AG09309 (cell line): Measurements from ENCODE around the gene EIPR1.

Experiments
- DNase-seq: peaks from one replicate; pipeline ENCODE4 v3.0.0-alpha.2; 2010; ENCODE audit warnings: low read depth
- H3K4me3 ChIP-seq: 2 replicates; pipeline ENCODE4 v1.5.1; 2011; ENCODE audit warnings: mild to moderate bottlenecking, low read depth, low read length, moderate library complexity; ENCODE audit not compliant: control insufficient read depth
- CTCF ChIP-seq: IDR thresholded peaks from 2 replicates; pipeline ENCODE4 v1.5.1; 2011; ENCODE audit warnings: mild to moderate bottlenecking, low read depth, low read length, inconsistent platforms; ENCODE audit not compliant: insufficient read depth, control insufficient read depth; ENCODE audit errors: missing control alignments

The EIPR1 gene

DNA sequence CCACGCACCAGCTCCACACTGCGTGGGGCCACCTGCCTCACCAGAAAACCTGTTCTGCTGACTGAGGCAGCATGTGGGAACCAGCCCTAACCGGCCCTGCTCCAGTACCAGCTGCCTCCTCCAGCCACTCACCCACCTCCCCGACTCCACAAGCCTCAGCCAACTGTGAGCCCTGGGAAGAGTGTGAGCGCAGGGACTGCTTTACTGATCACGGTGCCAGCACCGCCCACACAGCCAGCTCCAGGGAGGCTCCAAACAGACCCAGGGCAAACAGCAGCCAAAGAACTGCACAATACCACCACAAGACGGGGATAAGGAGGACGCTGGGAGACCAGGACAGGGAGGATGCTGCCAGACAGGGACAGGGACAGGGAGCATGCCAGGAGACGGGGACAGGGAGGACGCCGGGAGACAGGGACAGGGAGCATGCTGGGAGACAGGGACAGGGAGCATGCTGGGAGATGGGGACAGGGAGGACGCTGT lies 28.4 kb downstream of the EIPR1 start:
- no peak overlapping the region for H3K4me3 ChIP-seq
- TF ChIP-seq CTCF, result no peak
- no peak for DNase-seq

- no peak overlapping the region for H3K4me3 ChIP-seq
- no peak for DNase-seq
- no peak for TF ChIP-seq CTCF
Observed at GRCh38 chr2:3348767-3349166, 28.9 kb downstream of the EIPR1 start.

DNA sequence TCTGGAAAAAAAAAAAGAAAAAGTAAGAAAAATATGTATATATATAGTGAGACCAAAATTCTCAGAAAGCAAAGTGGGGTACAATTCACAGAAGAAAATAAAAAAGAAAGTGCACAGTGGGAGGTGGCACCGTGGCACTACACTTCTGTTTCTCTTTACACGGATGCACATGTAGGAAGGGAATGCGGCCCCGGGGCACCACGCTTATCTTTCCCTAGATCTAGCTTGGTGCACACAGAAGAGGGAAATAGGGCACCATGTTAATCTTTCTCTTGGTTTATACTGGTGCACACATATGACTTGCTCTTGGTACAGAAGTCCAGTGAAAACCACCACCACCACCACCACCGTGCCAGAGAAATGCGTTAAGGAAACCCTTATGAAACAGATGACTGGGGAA lies 32.0 kb downstream of the EIPR1 start:
- H3K4me3 ChIP-seq, result no peak overlapping the region
- no peak for DNase-seq

DNA sequence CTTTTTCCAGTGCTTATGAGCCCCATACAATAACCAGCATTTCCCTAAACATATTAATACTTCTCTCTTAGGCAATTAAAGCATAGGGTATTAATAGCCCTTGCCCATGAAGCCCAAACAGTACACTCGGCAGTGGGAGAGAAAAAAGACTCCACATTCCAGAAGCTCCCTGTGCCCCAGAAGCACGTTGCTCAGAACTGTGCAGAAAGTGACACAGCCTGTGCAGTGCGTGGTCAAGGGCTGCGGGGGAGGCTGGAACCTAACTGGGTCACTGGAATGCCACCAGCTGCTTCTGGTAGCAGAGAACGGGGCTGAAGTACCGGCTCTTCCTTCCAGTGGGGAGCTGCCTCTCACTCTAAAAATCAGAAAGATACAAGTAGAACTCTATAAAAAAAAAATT lies 32.7 kb downstream of the EIPR1 start:
- no peak for DNase-seq
- no peak for TF ChIP-seq CTCF
- H3K4me3 ChIP-seq, result no peak overlapping the region

More for the DNA sequence above, 32.0 kb downstream of the EIPR1 start:
- no peak for TF ChIP-seq CTCF

GRCh38 chr2:3343012-3343411 lies 34.6 kb downstream of the EIPR1 start:
- no peak for TF ChIP-seq CTCF

DNA sequence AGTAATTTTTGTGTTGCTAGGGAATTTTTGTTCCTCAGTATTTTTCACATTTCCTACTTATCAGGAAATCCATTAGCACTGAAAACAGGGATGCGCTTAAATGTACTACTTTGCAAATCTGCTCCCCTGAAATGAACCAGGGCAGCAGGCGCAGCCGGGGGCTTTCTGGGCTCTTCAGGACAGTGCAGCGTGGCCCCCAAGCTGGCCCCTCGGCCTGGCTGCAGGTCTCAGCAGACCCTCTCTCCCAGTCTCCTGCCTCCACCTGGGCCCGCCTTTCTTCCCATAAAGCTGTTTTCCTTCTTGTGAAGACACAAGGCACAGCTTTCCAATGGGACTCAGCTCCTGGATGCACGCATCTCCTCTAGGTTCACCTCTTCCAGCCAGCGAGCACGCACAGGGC lies 35.3 kb downstream of the EIPR1 start:
- H3K4me3 ChIP-seq, result no peak overlapping the region
- no peak for TF ChIP-seq CTCF
- DNase-seq, result no peak

More at GRCh38 chr2:3343012-3343411, 34.6 kb downstream of the EIPR1 start:
- DNase-seq, result no peak
- no peak overlapping the region for H3K4me3 ChIP-seq

- no peak for TF ChIP-seq CTCF
- no peak for DNase-seq
- no peak overlapping the region for H3K4me3 ChIP-seq
Observed at GRCh38 chr2:3341336-3341735, 36.3 kb downstream of the EIPR1 start.
